HG03558 (cell line): ENCODE data around the gene RAB6A.

Source experiments
- ATAC-seq: cut with Tn5 transposase; IDR thresholded peaks from one replicate; pipeline ENCODE4 v1.9.1; 2021; ENCODE audit warnings: moderate number of reproducible peaks; ENCODE audit not compliant: unreplicated experiment; ENCODE audit errors: extremely low read depth

The RAB6A gene

DNA sequence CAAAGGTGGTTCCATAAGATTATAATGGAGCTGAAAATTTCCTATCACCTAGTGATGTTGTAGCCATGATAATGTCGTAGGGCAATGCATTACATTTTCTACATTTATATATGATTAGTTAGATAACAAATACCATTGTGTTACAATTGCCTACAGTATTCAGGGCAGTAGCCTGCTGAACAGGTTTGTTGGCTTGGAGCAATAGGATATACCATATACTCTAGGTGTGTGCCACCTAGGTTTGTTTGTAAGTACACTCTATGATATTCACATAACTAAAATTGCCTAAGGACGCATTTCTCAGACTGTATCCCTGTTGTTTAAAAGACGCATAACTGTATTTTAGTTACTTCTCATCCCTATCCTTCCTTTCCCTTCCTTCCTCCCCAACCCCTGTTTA lies 100.9 kb downstream of the RAB6A start:
- ATAC-seq: no peak

DNA sequence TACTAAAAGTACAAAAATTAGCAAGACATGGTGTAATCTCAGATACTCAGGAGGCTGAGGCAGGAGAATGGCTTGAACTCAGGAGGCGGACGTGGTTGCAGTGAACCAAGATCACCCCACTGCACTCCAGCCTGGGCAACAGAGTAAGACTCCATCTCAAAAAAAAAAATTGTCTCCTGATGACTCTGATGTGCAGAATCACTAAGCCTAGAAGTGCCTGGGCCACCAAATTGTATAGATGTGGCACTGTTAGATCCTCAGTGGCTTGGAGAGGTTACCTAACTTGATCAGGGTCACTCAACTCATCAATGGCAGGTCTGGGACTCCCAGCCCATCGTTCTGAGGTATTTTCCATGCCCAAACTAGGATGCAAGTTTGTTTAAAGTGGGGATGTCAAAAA lies 103.9 kb downstream of the RAB6A start:
- no peak for ATAC-seq

GRCh38 chr11:73655686-73656085 lies 105.2 kb downstream of the RAB6A start:
- ATAC-seq: no peak

DNA sequence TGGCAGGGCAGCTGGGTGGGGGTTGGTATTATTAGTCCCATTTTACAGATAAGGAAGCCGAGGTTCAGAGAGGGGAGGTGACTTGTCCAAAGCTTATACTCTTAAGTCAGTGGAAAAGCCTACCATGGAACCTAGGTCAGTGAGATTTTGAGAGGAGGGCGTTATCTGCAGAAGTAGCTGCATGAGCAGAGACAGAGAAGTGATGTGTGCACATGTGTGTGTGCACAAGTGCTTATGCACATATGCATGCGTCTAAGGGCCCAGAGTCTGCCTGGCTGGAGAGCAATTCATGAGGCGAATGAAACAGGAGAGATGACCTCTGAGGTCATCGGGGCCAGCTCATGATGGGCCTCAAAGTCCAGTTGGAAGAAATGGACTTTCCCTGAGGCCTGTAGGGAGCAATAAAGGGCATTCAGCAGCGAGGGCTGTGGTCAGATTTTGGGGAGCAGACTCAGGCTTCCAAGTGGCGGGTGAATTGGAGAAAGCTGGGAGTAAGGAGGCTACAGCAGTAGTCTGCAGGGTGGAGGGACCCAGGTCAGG lies 106.3 kb downstream of the RAB6A start:
- no peak for ATAC-seq

- no peak for ATAC-seq
These were observed 106.9 kb downstream of the RAB6A start for GRCh38 chr11:73653996-73654395.

GRCh38 chr11:73652856-73653559 lies 107.9 kb downstream of the RAB6A start:
- ATAC-seq: no peak

- ATAC-seq: no peak
These were observed 108.7 kb downstream of the RAB6A start for GRCh38 chr11:73652046-73652730.

- ATAC-seq: no peak
These were observed 109.2 kb downstream of the RAB6A start for GRCh38 chr11:73651661-73652045.

GRCh38 chr11:73651252-73651651 lies 109.6 kb downstream of the RAB6A start:
- ATAC-seq: no peak

DNA sequence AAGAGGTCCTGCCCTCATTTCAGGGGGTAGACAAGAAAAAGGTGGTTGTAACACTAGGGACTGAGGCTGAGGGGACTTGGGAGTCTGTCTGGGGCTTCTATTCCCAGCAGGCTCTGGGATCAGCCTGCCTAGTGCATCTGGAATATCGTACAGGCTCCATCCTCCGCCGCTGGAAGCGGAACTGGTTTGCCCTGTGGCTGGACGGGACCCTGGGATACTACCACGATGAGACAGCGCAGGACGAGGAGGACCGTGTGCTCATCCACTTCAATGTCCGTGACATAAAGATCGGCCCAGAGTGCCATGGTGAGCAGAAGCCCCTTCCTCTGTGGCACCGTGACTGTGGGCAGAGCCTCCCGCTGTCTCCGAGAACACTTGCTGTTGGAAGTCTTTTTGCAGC lies 110.5 kb downstream of the RAB6A start:
- no peak for ATAC-seq

DNA sequence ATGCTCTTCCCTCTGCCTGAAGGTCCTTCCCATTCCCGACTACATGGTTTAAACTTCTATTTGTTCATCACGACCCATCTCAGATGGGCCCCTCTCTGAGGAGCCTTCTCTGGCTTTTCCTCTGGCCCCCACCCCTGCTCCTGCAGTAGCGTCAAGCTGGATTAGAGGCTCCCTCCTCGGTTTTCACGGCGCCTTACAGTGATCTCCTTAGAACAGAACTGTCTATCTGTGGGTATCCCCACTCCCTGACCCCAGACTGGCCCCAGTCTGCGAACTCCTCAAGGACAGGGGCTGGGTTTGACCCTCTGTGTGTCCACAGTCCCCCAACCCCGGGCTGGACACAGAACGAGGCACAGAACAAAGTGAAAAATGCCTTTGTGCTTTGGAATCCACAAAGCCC lies 111.7 kb downstream of the RAB6A start:
- no peak for ATAC-seq

DNA sequence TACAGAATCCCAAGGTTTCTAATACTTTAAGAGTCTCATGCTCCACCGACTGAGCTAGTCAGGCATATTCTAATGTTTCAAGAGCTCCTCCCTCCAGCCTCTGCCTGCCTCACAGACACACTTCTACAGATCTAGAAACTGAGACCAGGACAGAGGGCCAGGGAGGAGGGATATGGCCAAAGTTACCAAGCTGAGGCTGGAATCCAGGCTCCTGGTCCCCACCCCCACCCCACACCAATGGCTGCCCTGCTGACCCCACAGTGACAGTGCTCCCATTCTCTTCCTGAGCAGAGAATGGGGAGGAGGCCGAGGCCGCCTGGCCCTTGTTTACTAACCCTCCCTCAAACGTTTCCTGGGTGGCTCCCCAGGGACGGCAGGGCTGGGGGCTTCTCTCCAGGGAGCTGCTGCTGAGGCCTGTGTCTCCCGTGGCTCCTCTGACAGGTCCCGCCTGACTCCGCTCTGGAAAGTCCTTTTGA lies 112.3 kb downstream of the RAB6A start:
- no peak for ATAC-seq

- no peak for ATAC-seq
These were observed 112.8 kb downstream of the RAB6A start for GRCh38 chr11:73648121-73648520.

DNA sequence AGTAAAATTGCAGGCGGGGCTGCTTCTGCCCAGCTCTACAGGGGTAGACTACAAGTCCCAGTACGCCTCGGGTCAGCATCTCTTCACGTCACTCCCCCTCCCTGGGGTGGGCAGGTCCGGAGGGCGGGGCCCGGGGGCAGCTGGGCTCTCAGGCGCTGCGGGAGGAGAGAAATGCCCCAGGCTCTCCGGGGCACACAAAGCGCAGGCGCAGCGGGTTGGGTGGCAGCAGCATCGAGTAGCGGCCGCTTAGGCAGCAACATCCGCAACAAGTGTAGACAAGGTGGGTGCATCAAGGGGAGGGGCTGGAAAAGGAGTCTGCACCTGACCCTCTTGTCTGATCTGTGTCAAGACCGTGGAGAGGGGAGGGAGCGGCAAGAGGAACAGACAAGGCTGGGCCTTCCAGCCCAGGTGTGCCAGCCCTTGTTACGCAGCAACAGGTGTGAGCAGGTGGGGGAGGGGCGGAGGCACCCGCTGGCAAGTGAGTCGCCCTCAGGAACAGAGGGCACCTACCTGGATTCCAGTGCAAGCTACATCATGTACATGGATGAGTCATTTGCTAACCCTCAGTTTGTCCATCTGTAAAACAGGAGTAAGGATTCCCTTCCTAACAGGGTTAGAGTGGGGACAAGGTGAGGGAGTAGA lies 113.3 kb downstream of the RAB6A start:
- ATAC-seq: no peak

GRCh38 chr11:73645972-73646631 lies 114.8 kb downstream of the RAB6A start, which contains the start of gene PLEKHB1:
Gene PLEKHB1 (plus strand): TSS chr11:73646581. CDS start chr11:73646609, 28 bp downstream.
- ATAC-seq: no peak

DNA sequence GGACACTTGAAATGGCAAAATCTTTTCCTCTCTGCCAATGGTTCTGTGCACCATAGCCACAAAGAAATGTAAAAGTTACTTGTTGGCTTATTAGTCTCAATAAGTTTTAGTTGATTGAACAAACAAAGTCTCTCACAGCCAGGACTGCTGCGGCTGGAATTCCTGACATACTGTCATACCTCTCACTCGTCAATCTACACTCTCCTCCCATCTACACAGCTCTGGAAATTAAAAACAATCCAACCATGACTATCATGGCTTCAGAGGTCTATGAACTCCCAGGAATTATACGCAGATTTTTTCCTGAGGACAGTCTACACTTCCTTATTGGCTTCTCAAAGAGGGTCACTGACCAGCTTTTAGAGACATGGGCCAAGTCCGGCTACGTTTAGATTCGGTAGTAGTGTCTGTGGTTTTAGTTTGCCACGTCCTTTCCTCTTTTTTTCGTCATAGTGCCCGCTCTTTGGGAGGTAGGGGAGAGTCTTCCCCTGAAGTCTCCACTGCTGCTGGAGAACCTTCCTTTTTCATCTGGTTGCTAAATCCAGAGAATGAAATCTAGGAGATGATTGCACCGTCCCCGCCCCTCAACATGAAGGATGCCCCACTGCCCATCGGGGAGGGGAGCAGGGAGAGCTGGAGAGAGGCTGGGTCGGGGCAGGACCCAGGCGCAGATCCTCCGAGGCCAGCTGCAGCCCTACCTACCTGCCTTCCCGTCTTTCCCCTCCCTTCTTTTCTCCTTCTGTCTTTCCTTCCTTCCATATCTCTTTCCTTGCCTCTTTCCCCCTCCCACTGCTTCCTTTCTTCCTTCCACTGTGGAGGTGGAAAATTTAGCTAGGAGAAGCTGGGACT lies 115.5 kb downstream of the RAB6A start:
- ATAC-seq: no peak

DNA sequence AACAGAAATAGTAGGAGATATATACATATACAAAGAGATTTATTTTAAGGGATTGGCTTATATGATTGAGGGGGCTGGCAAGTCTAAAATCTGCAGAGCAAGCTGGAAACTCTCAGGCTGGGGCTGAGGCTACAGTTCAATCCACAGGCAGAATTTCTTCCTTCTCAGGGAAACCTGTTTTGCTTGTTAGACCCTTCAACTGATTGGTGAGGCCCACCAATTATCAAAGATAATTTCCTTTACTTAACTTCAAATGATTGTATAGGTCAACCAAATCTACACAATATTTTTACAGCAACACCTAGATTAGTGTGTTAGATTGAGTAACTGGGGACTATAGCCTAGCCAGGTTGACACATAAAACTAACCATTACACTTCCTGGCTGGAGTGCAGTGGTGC lies 119.2 kb downstream of the RAB6A start:
- no peak for ATAC-seq

GRCh38 chr11:73640592-73640991 lies 120.3 kb downstream of the RAB6A start:
- no peak for ATAC-seq

DNA sequence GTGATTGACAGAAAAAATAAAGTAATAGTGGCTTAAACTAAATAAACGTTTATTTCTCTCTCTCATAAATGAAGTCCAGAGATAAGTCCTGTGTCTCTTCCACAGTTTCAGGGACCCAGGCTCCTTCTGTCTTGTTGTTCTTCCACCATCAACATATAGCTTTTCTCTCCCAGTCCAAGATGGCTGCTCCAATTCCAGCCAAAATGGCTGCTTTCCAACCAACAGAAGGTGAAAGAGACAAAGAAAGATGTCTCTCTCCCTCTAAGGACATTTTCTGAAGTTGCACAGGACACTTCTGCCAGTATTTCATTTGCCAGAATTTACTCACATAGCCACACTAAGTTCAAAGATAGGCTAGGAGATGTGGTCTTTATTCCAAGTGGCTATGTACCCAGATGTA lies 123.9 kb downstream of the RAB6A start:
- ATAC-seq: no peak

DNA sequence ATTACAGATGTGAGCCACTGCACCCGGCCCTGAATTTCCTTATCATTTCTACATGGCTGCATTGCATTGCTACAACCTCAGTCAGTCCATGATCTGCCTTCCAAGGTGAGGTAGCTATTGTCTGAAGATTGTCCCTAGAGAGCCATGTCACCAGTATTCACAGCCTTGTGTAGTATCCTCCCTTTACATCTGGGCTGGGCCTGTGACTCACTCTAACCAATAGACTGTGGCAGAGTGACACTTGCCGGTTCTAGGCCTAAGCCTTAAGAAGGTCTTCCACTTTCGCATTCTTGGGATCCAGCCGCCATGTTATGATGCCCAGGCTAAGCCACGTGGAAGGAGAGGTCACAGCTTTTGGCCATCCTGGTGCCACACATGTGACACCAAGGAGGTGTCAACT lies 124.6 kb downstream of the RAB6A start:
- ATAC-seq: no peak
